HUES64 (cell line): Measurements from ENCODE around the gene LYPLA2.
"Not testable (repeated sequence)": the region's sequence is repeated elsewhere in the genome, so short reads cannot be mapped to it uniquely, and the experiment has no call there.

Experiments
- H3K27ac ChIP-seq: 2 replicates; pipeline ENCODE4 v1.7.0; 2013; ENCODE audit warnings: low read depth, low read length, inconsistent platforms
- H3K27me3 ChIP-seq: 2 replicates; pipeline ENCODE4 v1.6.1; 2013; ENCODE audit warnings: mild to moderate bottlenecking, low read length; ENCODE audit not compliant: insufficient read depth
- H3K36me3 ChIP-seq: 2 replicates; pipeline ENCODE4 v1.6.1; 2013; ENCODE audit warnings: mild to moderate bottlenecking, low read length; ENCODE audit not compliant: insufficient read depth
- H3K4me1 ChIP-seq: 2 replicates; pipeline ENCODE4 v1.6.1; 2013; ENCODE audit warnings: mild to moderate bottlenecking, low read length, moderate library complexity; ENCODE audit not compliant: insufficient read depth
- H3K4me3 ChIP-seq: 2 replicates; pipeline ENCODE4 v1.5.1; 2013; ENCODE audit warnings: mild to moderate bottlenecking, low read length, moderate library complexity
- H3K9ac ChIP-seq: 2 replicates; pipeline ENCODE4 v1.6.1; 2013; ENCODE audit warnings: mild to moderate bottlenecking, low read depth, low read length
- H3K9me3 ChIP-seq: 2 replicates; pipeline ENCODE4 v1.6.1; 2013; ENCODE audit warnings: low read depth, low read length; ENCODE audit not compliant: insufficient read depth
- WGBS: fragments of 150-250, 120-280 bp; methylation state at CpG from one replicate; pipeline ENCODE4 v1.1.7; 2013; ENCODE audit warnings: missing lambda C conversion rate; 5-methylcytosine and 5-hydroxymethylcytosine counted together

The LYPLA2 gene

GRCh38 chr1:23796466-23797271, 5.7 kb downstream of the LYPLA2 start:
- no peak overlapping the region for H3K4me3 ChIP-seq
- H3K9ac ChIP-seq = no peak overlapping the region
- peaks cover 53% of the 10 kb centered on the region for H3K36me3 ChIP-seq
- H3K27ac ChIP-seq = no peak overlapping the region
- H3K4me1 ChIP-seq = peaks cover 12% of the 10 kb centered on the region
- 83% methylated on average over 17 of the region's 17 CpGs for WGBS
- peaks cover 6% of the 10 kb centered on the region for H3K27me3 ChIP-seq
- H3K9me3 ChIP-seq = no peaks in the 10 kb centered on the region

- no peaks in the 10 kb centered on the region for H3K9me3 ChIP-seq
- no peak overlapping the region for H3K4me3 ChIP-seq
- no peak overlapping the region for H3K27ac ChIP-seq
- H3K4me1 ChIP-seq = peaks cover 7% of the 10 kb centered on the region
- H3K36me3 ChIP-seq = peaks cover 53% of the 10 kb centered on the region
- 94% methylated on average over 20 of the region's 20 CpGs for WGBS
- no peak overlapping the region for H3K9ac ChIP-seq
- H3K27me3 ChIP-seq = peaks cover 13% of the 10 kb centered on the region
Measured at GRCh38 chr1:23797478-23798448, 6.8 kb downstream of the LYPLA2 start.

- no peaks in the 10 kb centered on the region for H3K9me3 ChIP-seq
- no peak overlapping the region for H3K4me3 ChIP-seq
- 92% methylated on average over 12 of the region's 12 CpGs for WGBS
- peaks cover 43% of the 10 kb centered on the region for H3K36me3 ChIP-seq
- no peak overlapping the region for H3K9ac ChIP-seq
- peak overlapping the region; percentile 16; the same call in 1 of the 2 replicates for H3K27ac ChIP-seq
- H3K4me1 ChIP-seq = peaks cover 7% of the 10 kb centered on the region
- peaks cover 13% of the 10 kb centered on the region for H3K27me3 ChIP-seq
Measured at GRCh38 chr1:23798662-23799142, 7.8 kb downstream of the LYPLA2 start.

- H3K9ac ChIP-seq = no peak overlapping the region
- H3K27me3 ChIP-seq = peaks cover 13% of the 10 kb centered on the region
- peak overlapping the region; percentile 72 for H3K4me3 ChIP-seq
- peaks cover 41% of the 10 kb centered on the region for H3K36me3 ChIP-seq
- H3K27ac ChIP-seq = peak overlapping the region; percentile 16; the same call in 1 of the 2 replicates
- H3K9me3 ChIP-seq = no peaks in the 10 kb centered on the region
- H3K4me1 ChIP-seq = peaks cover 7% of the 10 kb centered on the region
- WGBS = 49% methylated on average over 7 of the region's 7 CpGs
Measured at GRCh38 chr1:23799255-23799569, 8.3 kb downstream of the LYPLA2 start.

- Histone ChIP-seq H3K36me3 (peaks cover 37% of the 10 kb centered on the region), H3K27me3 (peaks cover 13% of the 10 kb centered on the region), H3K4me3 (peak overlapping the region; percentile 72), H3K4me1 (peaks cover 7% of the 10 kb centered on the region), H3K9me3 (no peaks in the 10 kb centered on the region), H3K9ac (peak overlapping the region; percentile 84), H3K27ac (peak overlapping the region; percentile 70)
- 2% methylated on average over 48 of the region's 48 CpGs for WGBS
Measured at GRCh38 chr1:23799570-23800399, 8.8 kb downstream of the LYPLA2 start.

- Histone ChIP-seq H3K27ac (peak within 1 kb of the TSS; percentile 72), H3K27me3 (peaks cover 13% of the 10 kb centered on the region), H3K4me1 (peaks cover 7% of the 10 kb centered on the region), H3K9ac (peak within 1 kb of the TSS; percentile 84), H3K9me3 (no peaks in the 10 kb centered on the region), H3K4me3 (peak within 1 kb of the TSS; percentile 72), H3K36me3 (peaks cover 30% of the 10 kb centered on the region)
- WGBS = under 1% methylated on average over 82 of the region's 82 CpGs
Measured at GRCh38 chr1:23800400-23801337, 9.7 kb downstream of the LYPLA2 start, which contains the start of gene GALE. Gene GALE, minus strand, starts transcription at chr1:23800754. Its CDS starts 1,747 bp downstream, at chr1:23799007.

- H3K27me3 ChIP-seq = peaks cover 13% of the 10 kb centered on the region
- H3K27ac ChIP-seq = 0 out of 2 replicates have a peak overlapping the region, but pooled peaks have one; percentile 72
- H3K9me3 ChIP-seq = no peaks in the 10 kb centered on the region
- H3K36me3 ChIP-seq = peaks cover 25% of the 10 kb centered on the region
- WGBS = 20% methylated on average over 19 of the region's 19 CpGs
- H3K4me1 ChIP-seq = peaks cover 7% of the 10 kb centered on the region
- H3K9ac ChIP-seq = peak overlapping the region; percentile 63; the same call in 1 of the 2 replicates
- peak overlapping the region; percentile 72 for H3K4me3 ChIP-seq
Measured at GRCh38 chr1:23801338-23801748, 10.4 kb downstream of the LYPLA2 start.

- Histone ChIP-seq H3K4me3 (0 out of 2 replicates have a peak overlapping the region, but pooled peaks have one; percentile 72), H3K27me3 (peaks cover 13% of the 10 kb centered on the region), H3K4me1 (peaks cover 7% of the 10 kb centered on the region), H3K36me3 (peaks cover 20% of the 10 kb centered on the region), H3K9me3 (no peaks in the 10 kb centered on the region), H3K9ac (no peak overlapping the region), H3K27ac (no peak overlapping the region)
- 74% methylated on average over 10 of the region's 10 CpGs for WGBS
Measured at GRCh38 chr1:23801876-23802275, 10.9 kb downstream of the LYPLA2 start.

GRCh38 chr1:23802809-23803342, 11.9 kb downstream of the LYPLA2 start:
- Histone ChIP-seq H3K36me3 (peaks cover 12% of the 10 kb centered on the region), H3K27me3 (peaks cover 13% of the 10 kb centered on the region)
- H3K9ac ChIP-seq, H3K9me3 ChIP-seq, H3K27ac ChIP-seq, H3K4me1 ChIP-seq, H3K4me3 ChIP-seq: not testable (repeated sequence)
- 90% methylated on average over 7 of the region's 7 CpGs for WGBS
